ENCODE measurements around the gene DYSF.
A peak's percentile ranks its signal among the peaks of the same experiment; 100 is the strongest.

Gene DYSF

GRCh38 chr2:71456617-71457016 lies 3.3 kb downstream of the DYSF start:
- no peak for DNase-seq (ENCODE audit: low spot score)

GRCh38 chr2:71457123-71457915 lies 4.0 kb downstream of the DYSF start:
- DNase-seq (ENCODE audit: low spot score) = no peak

GRCh38 chr2:71457923-71458322 lies 4.6 kb downstream of the DYSF start:
- DNase-seq (ENCODE audit: low spot score) = no peak

GRCh38 chr2:71458413-71459083 lies 5.2 kb downstream of the DYSF start:
- DNase-seq (ENCODE audit: low spot score) = no peak

- DNase-seq (ENCODE audit: low spot score) = no peak
Measured at GRCh38 chr2:71459084-71459431, 5.7 kb downstream of the DYSF start.

GRCh38 chr2:71460056-71460455 lies 6.7 kb downstream of the DYSF start:
- no peak for DNase-seq (ENCODE audit: low spot score)

- peak; percentile 27 for DNase-seq (ENCODE audit: low spot score)
Measured at GRCh38 chr2:71460595-71461303, 7.4 kb downstream of the DYSF start.

- DNase-seq (ENCODE audit: low spot score) = no peak
Measured at GRCh38 chr2:71461304-71461671, 7.9 kb downstream of the DYSF start.

- no peak for DNase-seq (ENCODE audit: low spot score)
Measured at GRCh38 chr2:71462056-71462605, 8.8 kb downstream of the DYSF start.

GRCh38 chr2:71462641-71463341 lies 9.4 kb downstream of the DYSF start:
- DNase-seq (ENCODE audit: low spot score) = no peak

- DNase-seq (ENCODE audit: low spot score) = no peak
Measured at GRCh38 chr2:71463342-71463654, 9.9 kb downstream of the DYSF start.

GRCh38 chr2:71464389-71464788 lies 11.0 kb downstream of the DYSF start:
- no peak for DNase-seq (ENCODE audit: low spot score)

GRCh38 chr2:71465356-71465755 lies 12.0 kb downstream of the DYSF start:
- DNase-seq (ENCODE audit: low spot score) = no peak

- DNase-seq (ENCODE audit: low spot score) = no peak
Measured at GRCh38 chr2:71465961-71466300, 12.6 kb downstream of the DYSF start.

- DNase-seq (ENCODE audit: low spot score) = peak; percentile 24
Measured at GRCh38 chr2:71466301-71467179, 13.2 kb downstream of the DYSF start.

GRCh38 chr2:71467180-71467815 lies 13.9 kb downstream of the DYSF start:
- DNase-seq (ENCODE audit: low spot score) = no peak

- DNase-seq (ENCODE audit: low spot score) = no peak
Measured at GRCh38 chr2:71468279-71469015, 15.1 kb downstream of the DYSF start.

- DNase-seq (ENCODE audit: low spot score) = no peak
Measured at GRCh38 chr2:71469403-71470398, 16.3 kb downstream of the DYSF start.

GRCh38 chr2:71471276-71471675 lies 17.9 kb downstream of the DYSF start:
- DNase-seq (ENCODE audit: low spot score) = no peak

Measured in germinal center (tissue), 1 donor.